COLO829 (cell line): ENCODE results near the gene GNB1.
"Not testable (repeated sequence)": the region's sequence is repeated elsewhere in the genome, so short reads cannot be mapped to it uniquely, and the experiment has no call there.

ENCODE experiments used
- DNase-seq: peaks from one replicate; pipeline ENCODE4 v3.0.0; 2012; ENCODE audit warnings: low spot score

GNB1 gene

DNA sequence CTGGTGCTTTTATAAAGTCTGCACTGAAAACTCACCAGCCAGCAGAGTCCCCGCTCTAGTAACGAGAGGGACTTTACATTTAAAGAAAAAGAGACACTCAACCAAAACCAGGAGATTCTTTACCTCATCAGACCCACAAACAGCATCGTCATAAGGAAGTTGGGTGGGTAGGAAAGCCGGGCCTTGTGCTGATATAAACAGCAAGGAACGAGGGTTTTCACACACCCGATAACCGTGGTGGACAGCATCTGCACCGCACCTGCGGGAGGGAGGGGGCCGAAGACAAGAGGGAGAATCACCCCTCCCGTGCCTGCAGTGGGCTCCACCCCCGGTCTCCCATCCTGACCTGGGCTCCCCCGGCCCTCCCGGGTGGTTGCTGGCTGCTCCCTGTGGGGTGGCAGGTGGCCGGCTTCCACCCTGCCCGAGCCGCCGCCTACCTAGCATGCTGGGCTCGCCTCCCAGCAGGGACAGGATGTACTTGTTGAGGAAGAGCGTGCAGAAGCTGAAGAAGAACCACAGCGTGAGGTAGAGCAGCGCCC lies 152.0 kb downstream of the GNB1 start:
- DNase-seq, result not testable (repeated sequence)

DNA sequence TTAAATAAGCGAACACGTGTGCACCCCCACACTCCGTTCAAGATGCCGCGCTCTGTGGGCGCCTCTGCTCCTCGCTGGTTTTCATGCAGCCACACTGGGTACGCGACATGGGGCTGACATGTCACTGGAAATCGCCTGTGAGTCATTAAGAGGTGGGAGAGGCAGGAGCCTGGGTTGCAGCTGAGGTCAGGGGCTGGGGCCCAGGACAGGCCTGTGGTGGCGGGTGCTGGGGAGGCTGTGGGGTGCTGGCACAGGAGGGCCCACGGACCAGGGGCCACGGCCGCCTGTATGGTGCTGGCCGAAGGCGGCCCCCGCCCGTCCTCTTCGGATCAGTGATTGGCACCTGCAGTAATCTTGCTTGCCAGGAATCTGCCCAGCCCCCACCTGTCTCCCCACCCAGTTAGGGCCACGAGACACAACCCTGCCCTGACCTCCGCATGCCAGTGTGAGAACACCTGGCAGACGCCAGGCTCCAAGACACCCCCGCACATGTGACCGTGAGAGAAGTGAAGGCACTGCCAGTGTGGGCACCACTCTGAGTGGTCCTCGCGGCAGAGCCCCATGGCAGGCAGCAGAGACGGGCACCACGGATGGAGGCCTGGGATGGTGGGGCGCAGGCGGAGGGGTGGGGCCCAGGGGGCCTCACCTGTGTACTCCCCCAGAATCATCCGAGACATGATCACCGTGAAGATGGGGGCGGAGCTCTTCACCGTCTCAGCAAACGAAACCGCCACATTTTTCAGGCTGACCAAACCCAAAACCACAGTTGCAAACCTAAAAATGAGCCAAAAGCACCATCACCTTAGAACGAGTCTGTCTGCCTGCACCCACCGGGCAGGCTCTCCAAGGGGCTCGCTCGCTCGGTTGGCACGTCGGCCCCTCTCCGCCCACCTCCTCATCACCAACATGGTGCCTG lies 153.0 kb downstream of the GNB1 start:
- DNase-seq, result not testable (repeated sequence)
